Measurements from ENCODE around the gene TENM3.

TENM3 gene

DNA sequence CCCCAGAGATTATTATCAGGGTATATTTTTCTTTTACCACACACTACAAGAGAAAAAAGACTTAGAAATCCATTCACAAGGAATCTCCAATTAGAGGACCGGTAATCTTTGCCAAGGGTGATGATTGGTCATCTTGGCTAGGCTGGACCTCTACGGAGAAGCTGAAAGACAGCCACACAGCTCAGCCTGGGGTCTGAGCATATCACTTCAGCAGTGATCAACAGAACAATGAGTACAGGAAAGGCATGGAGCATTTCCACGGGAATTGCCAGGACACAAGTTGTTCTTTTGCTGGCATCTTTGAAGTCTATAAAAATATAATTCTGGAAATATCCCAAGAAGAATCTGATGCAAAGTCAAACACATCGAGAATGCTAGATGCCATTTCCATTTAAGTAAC is 191.5 kb downstream of the TENM3 start:
- Histone ChIP-seq H4K5ac (ENCODE audit: low read length) (no peak overlapping the region), H3K4me3 (ENCODE audit: low read length) (no peak overlapping the region), H2BK15ac (replicated peaks; ENCODE audit: low read depth) (no peak overlapping the region), H2BK120ac (ENCODE audit: low read depth, low read length) (no peak overlapping the region), H3K23ac (ENCODE audit: low read length) (no peak overlapping the region), H2AK5ac (ENCODE audit: low read length) (no peak overlapping the region), H3K79me1 (ENCODE audit: low read length) (no peaks in the 10 kb centered on the region), H3K4me2 (ENCODE audit: low read length) (no peak overlapping the region), H4K8ac (ENCODE audit: low read depth, low read length) (no peak overlapping the region), H2BK5ac (ENCODE audit: low read length) (no peak overlapping the region), H3K4me1 (ENCODE audit: control insufficient read depth, low read depth, low read length) (no peaks in the 10 kb centered on the region), H3K27ac (ENCODE audit: low read depth, low read length) (no peak overlapping the region), H3K56ac (ENCODE audit: low read length) (no peak overlapping the region), H3K27me3 (ENCODE audit: insufficient read depth, low read length, poor library complexity) (no peaks in the 10 kb centered on the region), H3K4ac (ENCODE audit: low read depth, low read length) (no peak overlapping the region), H3K9ac (ENCODE audit: low read length) (no peak overlapping the region), H3K36me3 (ENCODE audit: control insufficient read depth, insufficient read depth, low read length) (no peaks in the 10 kb centered on the region), H3K18ac (ENCODE audit: low read length) (no peak overlapping the region), H3K79me2 (ENCODE audit: control insufficient read depth, insufficient read depth, low read length) (no peaks in the 10 kb centered on the region)
- DNase-seq, result no peak
- whole genome bisulfite sequencing (ENCODE audit: extremely low coverage, insufficient coverage, low lambda C conversion rate), result no CpG with 5 or more reads among the region's 4 CpGs

DNA sequence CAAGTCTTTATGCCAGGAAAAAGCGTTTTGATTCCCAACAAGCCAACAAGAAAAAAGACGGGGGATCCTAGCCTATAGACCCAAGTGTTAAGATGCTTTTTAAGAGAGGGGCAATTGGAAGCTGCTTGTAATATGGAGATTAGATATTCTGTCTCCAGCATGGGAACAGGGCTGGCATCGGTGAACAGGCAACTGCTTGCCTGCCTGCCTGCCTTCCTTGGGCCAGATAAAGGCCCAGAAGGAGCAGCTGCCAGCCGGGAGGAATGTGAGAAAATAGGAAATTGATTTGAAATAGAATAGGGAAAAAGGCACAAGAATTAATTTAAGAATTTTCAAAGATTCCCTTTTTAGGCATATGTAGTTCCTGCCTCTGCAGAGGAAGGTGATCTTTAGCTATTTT is 192.2 kb downstream of the TENM3 start:
- WGBS (ENCODE audit: extremely low coverage, insufficient coverage, low lambda C conversion rate), result no CpG with 5 or more reads among the region's 4 CpGs
- no peak overlapping the region for H3K23ac ChIP-seq (ENCODE audit: low read length)
- H3K4me2 ChIP-seq (ENCODE audit: low read length), result no peak overlapping the region
- H3K79me2 ChIP-seq (ENCODE audit: control insufficient read depth, insufficient read depth, low read length), result no peaks in the 10 kb centered on the region
- no peak overlapping the region for H2BK15ac ChIP-seq (replicated peaks; ENCODE audit: low read depth)
- H4K5ac ChIP-seq (ENCODE audit: low read length), result no peak overlapping the region
- no peak overlapping the region for H4K8ac ChIP-seq (ENCODE audit: low read depth, low read length)
- H3K4ac ChIP-seq (ENCODE audit: low read depth, low read length), result no peak overlapping the region
- H3K4me3 ChIP-seq (ENCODE audit: low read length), result no peak overlapping the region
- no peak overlapping the region for H3K27ac ChIP-seq (ENCODE audit: low read depth, low read length)
- no peak overlapping the region for H2AK5ac ChIP-seq (ENCODE audit: low read length)
- H3K56ac ChIP-seq (ENCODE audit: low read length), result no peak overlapping the region
- no peaks in the 10 kb centered on the region for H3K79me1 ChIP-seq (ENCODE audit: low read length)
- no peak overlapping the region for H3K9ac ChIP-seq (ENCODE audit: low read length)
- no peak for DNase-seq
- H3K27me3 ChIP-seq (ENCODE audit: insufficient read depth, low read length, poor library complexity), result no peaks in the 10 kb centered on the region
- no peak overlapping the region for H2BK5ac ChIP-seq (ENCODE audit: low read length)
- no peaks in the 10 kb centered on the region for H3K36me3 ChIP-seq (ENCODE audit: control insufficient read depth, insufficient read depth, low read length)
- no peak overlapping the region for H3K18ac ChIP-seq (ENCODE audit: low read length)
- no peaks in the 10 kb centered on the region for H3K4me1 ChIP-seq (ENCODE audit: control insufficient read depth, low read depth, low read length)
- H2BK120ac ChIP-seq (ENCODE audit: low read depth, low read length), result no peak overlapping the region

DNA sequence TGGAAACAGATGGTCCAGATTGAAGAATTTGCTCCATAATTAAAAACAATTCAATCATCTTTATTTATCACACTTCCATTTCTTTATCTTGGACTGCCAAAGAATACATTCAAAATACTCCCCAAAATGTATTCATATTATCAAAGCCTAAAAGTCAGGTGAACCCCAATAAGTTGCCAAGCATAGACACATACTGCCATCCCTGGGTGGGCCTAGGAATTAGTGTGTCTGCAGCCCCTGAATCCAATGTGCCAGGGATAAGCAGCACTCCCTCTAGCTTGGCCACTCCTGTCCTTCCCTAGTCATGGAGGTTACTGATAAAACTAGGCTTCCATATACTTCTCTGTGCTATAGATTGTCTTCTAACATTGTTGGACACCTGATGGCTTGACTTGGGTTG is 199.9 kb downstream of the TENM3 start:
- Histone ChIP-seq H3K79me1 (ENCODE audit: low read length) (no peaks in the 10 kb centered on the region), H3K56ac (ENCODE audit: low read length) (no peak overlapping the region), H2BK5ac (ENCODE audit: low read length) (no peak overlapping the region), H3K23ac (ENCODE audit: low read length) (no peak overlapping the region), H2AK5ac (ENCODE audit: low read length) (no peak overlapping the region), H3K4ac (ENCODE audit: low read depth, low read length) (no peak overlapping the region), H3K79me2 (ENCODE audit: control insufficient read depth, insufficient read depth, low read length) (no peaks in the 10 kb centered on the region), H3K27ac (ENCODE audit: low read depth, low read length) (no peak overlapping the region), H4K8ac (ENCODE audit: low read depth, low read length) (no peak overlapping the region), H3K4me3 (ENCODE audit: low read length) (no peak overlapping the region), H3K36me3 (ENCODE audit: control insufficient read depth, insufficient read depth, low read length) (no peaks in the 10 kb centered on the region), H3K4me2 (ENCODE audit: low read length) (no peak overlapping the region), H2BK15ac (replicated peaks; ENCODE audit: low read depth) (no peak overlapping the region), H3K4me1 (ENCODE audit: control insufficient read depth, low read depth, low read length) (no peaks in the 10 kb centered on the region), H3K27me3 (ENCODE audit: insufficient read depth, low read length, poor library complexity) (no peaks in the 10 kb centered on the region), H2BK120ac (ENCODE audit: low read depth, low read length) (no peak overlapping the region), H3K18ac (ENCODE audit: low read length) (no peak overlapping the region), H3K9ac (ENCODE audit: low read length) (no peak overlapping the region), H4K5ac (ENCODE audit: low read length) (no peak overlapping the region)
- DNase-seq, result no peak

DNA sequence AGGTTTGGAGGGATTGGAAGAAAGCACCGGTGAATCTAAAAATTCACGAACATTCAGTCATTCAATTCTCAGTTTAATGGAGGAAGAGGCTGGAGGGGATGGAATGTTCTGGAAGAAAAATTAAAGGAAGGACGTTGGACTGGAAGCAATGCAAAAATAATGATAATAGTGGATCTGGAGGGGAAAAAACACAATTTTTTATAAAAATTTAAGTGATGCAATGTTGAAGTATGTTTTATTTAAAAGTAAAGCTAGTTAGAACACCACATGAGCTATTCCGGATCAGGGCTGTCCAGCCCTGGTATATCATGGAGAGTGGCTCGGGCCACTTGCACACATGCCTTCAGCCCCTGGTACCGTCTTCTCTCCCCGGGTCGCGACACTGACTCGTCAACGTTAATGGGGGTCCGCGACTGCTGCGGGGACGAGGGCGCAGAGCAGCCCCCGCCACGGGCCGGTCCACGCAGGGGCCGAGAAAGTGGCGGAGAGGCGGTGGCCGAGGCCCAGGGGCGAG is 204.6 kb downstream of the TENM3 start:
- peaks cover 8% of the 10 kb centered on the region for H3K79me2 ChIP-seq (ENCODE audit: control insufficient read depth, insufficient read depth, low read length)
- no peaks in the 10 kb centered on the region for H3K36me3 ChIP-seq (ENCODE audit: control insufficient read depth, insufficient read depth, low read length)
- no peak for DNase-seq
- no peak overlapping the region for H3K27ac ChIP-seq (ENCODE audit: low read depth, low read length)
- H3K18ac ChIP-seq (ENCODE audit: low read length), result peak overlapping the region; percentile 60
- no peaks in the 10 kb centered on the region for H3K4me1 ChIP-seq (ENCODE audit: control insufficient read depth, low read depth, low read length)
- H2BK5ac ChIP-seq (ENCODE audit: low read length), result no peak overlapping the region
- no peak overlapping the region for H2AK5ac ChIP-seq (ENCODE audit: low read length)
- peak overlapping the region; percentile 83 for H3K4me2 ChIP-seq (ENCODE audit: low read length)
- H3K9ac ChIP-seq (ENCODE audit: low read length), result peak overlapping the region; percentile 73
- peaks cover 2% of the 10 kb centered on the region for H3K79me1 ChIP-seq (ENCODE audit: low read length)
- H3K27me3 ChIP-seq (ENCODE audit: insufficient read depth, low read length, poor library complexity), result no peaks in the 10 kb centered on the region
- no peak overlapping the region for H2BK15ac ChIP-seq (replicated peaks; ENCODE audit: low read depth)
- H3K4ac ChIP-seq (ENCODE audit: low read depth, low read length), result no peak overlapping the region
- H4K8ac ChIP-seq (ENCODE audit: low read depth, low read length), result no peak overlapping the region
- H4K5ac ChIP-seq (ENCODE audit: low read length), result no peak overlapping the region
- no CpG with 5 or more reads among the region's 25 CpGs for WGBS (ENCODE audit: extremely low coverage, insufficient coverage, low lambda C conversion rate)
- no peak overlapping the region for H2BK120ac ChIP-seq (ENCODE audit: low read depth, low read length)
- peak overlapping the region; percentile 92 for H3K56ac ChIP-seq (ENCODE audit: low read length)
- H3K4me3 ChIP-seq (ENCODE audit: low read length), result peak overlapping the region; percentile 65
- peak overlapping the region; percentile 6 for H3K23ac ChIP-seq (ENCODE audit: low read length)

DNA sequence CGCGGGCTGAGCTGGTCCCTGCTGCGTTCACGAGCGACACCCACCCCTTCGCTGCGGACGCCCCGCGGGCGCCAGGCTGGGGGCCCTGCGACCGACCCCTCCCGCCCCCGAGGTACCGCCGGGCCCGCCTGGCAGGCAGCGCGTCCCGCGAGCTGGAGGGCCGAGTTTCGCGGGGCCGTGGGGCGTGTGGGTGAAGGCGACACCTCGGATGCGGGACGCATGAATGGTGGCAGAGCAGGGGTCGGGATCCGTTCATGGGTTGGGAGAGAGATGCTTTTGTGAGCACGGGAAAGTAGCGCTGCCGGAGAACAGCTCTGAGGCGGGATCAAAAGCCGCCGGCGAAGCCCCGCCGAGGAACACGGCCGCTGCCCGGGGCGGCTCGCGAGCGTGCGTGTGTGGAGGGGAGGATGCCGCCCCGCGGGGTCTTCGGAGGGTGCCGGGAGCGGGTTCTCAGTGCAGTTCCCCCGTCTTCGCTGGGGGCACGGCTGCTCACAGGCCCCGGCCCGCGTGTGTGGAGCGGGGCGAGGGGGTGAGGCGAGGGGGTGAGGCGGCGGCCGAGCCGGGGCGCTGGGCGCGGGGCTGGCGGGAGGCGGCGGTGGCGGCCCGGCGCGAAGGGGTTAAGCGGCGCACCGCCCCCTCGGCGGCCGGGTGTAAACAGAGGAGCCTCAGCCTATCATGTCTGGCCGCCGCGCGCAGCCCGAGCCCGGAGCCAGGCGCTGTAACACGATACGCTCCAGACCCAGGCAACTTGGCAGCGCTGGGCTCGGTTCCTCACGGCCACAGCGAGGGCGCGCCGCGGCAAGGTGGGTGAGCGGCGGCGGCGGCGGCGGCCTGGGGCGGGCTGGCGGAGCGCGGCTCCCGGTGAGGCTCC is 205.3 kb downstream of the TENM3 start:
- Histone ChIP-seq H3K27me3 (ENCODE audit: insufficient read depth, low read length, poor library complexity) (no peaks in the 10 kb centered on the region), H2BK15ac (replicated peaks; ENCODE audit: low read depth) (no peak overlapping the region), H4K8ac (ENCODE audit: low read depth, low read length) (no peak overlapping the region), H3K4me2 (ENCODE audit: low read length) (peak overlapping the region; percentile 83), H3K27ac (ENCODE audit: low read depth, low read length) (peak overlapping the region; percentile 87), H3K23ac (ENCODE audit: low read length) (peak overlapping the region; percentile 6), H2BK5ac (ENCODE audit: low read length) (no peak overlapping the region), H3K9ac (ENCODE audit: low read length) (peak overlapping the region; percentile 74), H3K4me1 (ENCODE audit: control insufficient read depth, low read depth, low read length) (no peaks in the 10 kb centered on the region), H2AK5ac (ENCODE audit: low read length) (no peak overlapping the region), H3K79me2 (ENCODE audit: control insufficient read depth, insufficient read depth, low read length) (peaks cover 8% of the 10 kb centered on the region), H3K4me3 (ENCODE audit: low read length) (peak overlapping the region; percentile 65), H2BK120ac (ENCODE audit: low read depth, low read length) (peak overlapping the region; percentile 17), H3K79me1 (ENCODE audit: low read length) (peaks cover 2% of the 10 kb centered on the region), H3K18ac (ENCODE audit: low read length) (peak overlapping the region; percentile 60), H4K5ac (ENCODE audit: low read length) (no peak overlapping the region), H3K36me3 (ENCODE audit: control insufficient read depth, insufficient read depth, low read length) (no peaks in the 10 kb centered on the region), H3K4ac (ENCODE audit: low read depth, low read length) (no peak overlapping the region), H3K56ac (ENCODE audit: low read length) (peak overlapping the region; percentile 92)
- DNase-seq, result peak; percentile 97
- WGBS (ENCODE audit: extremely low coverage, insufficient coverage, low lambda C conversion rate), result no CpG with 5 or more reads among the region's 113 CpGs

Data from mesendoderm (in vitro differentiated cells).